Mesothelial cell of epicardium (in vitro differentiated cells): ENCODE data around the gene ABLIM3. TPM values are rescaled to one million over a fixed set of nuclear protein-coding genes. Genes with fewer than 3 reads are reported as not detected.

Source experiments
- DNase-seq, 2 experiments: peaks; one replicate each; pipeline ENCODE4 v3.0.0; 2021; ENCODE audit warnings: low spot score in 2 of 2; ENCODE audit not compliant: unreplicated experiment in 2 of 2
- H3K27ac Mint-ChIP-seq: 2 replicates; pipeline ENCODE4 v1.8.0; 2021; ENCODE audit warnings: mixed read lengths
- H3K27me3 Mint-ChIP-seq: 2 replicates; pipeline ENCODE4 v1.8.0; 2021; ENCODE audit warnings: low read depth, mixed read lengths
- H3K36me3 Mint-ChIP-seq: 2 replicates; pipeline ENCODE4 v1.8.0; 2021; ENCODE audit warnings: mixed read lengths
- H3K4me1 Mint-ChIP-seq: 2 replicates; pipeline ENCODE4 v1.8.0; 2021; ENCODE audit warnings: mixed read lengths
- H3K4me3 Mint-ChIP-seq: 2 replicates; pipeline ENCODE4 v1.8.0; 2021; ENCODE audit warnings: mild to moderate bottlenecking, moderate library complexity, mixed read lengths
- H3K9me3 Mint-ChIP-seq: 2 replicates; pipeline ENCODE4 v1.8.0; 2021; ENCODE audit warnings: mixed read lengths
- total RNA-seq: library from RNA; stranded (reverse); gene quantifications from 3 replicates; pipeline ENCODE4 v1.2.1, GENCODE V29; 2021
- TF ChIP-seq, protein P1 (sequence below): fragments of 200-600 bp; sonication (generic); IDR thresholded peaks from one replicate; pipeline ENCODE4 v1.5.0; 2021; ENCODE audit warnings: antibody characterized with exemption; ENCODE audit not compliant: unreplicated experiment

Gene ABLIM3
- total RNA-seq, 1 donor from 2014 or later: 0.27 TPM

GRCh38 chr5:149304195-149305078, 163.1 kb downstream of the ABLIM3 start:
- Mint-ChIP-seq H3K4me1 (peaks cover 1% of the 10 kb centered on the region), H3K4me3 (no peak overlapping the region), H3K27ac (no peak overlapping the region), H3K9me3 (no peaks in the 10 kb centered on the region), H3K36me3 (no peaks in the 10 kb centered on the region), H3K27me3 (no peaks in the 10 kb centered on the region)
- TF ChIP-seq, protein P1, sequence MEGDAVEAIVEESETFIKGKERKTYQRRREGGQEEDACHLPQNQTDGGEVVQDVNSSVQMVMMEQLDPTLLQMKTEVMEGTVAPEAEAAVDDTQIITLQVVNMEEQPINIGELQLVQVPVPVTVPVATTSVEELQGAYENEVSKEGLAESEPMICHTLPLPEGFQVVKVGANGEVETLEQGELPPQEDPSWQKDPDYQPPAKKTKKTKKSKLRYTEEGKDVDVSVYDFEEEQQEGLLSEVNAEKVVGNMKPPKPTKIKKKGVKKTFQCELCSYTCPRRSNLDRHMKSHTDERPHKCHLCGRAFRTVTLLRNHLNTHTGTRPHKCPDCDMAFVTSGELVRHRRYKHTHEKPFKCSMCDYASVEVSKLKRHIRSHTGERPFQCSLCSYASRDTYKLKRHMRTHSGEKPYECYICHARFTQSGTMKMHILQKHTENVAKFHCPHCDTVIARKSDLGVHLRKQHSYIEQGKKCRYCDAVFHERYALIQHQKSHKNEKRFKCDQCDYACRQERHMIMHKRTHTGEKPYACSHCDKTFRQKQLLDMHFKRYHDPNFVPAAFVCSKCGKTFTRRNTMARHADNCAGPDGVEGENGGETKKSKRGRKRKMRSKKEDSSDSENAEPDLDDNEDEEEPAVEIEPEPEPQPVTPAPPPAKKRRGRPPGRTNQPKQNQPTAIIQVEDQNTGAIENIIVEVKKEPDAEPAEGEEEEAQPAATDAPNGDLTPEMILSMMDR: no peak
- DNase-seq: no peak

DNA sequence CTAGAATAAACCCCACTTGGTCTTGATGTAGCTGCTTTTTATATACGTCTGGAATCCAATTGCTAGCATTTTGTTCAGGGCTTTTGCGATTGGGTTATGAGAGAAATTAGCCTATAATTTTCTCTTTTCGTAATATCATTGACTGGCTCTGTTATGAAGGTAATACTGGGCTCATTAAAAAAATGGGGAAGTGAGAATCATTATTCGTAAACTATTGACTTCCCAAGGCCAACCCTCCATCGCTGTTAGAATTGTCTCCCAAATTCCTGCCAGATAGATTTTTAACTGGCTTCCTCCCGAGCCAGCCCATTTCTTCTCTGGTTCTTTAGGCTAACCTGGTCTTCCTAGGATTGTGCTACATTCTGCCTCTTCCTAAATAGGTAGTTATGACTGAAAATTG, 168.1 kb downstream of the ABLIM3 start:
- DNase-seq: no peak
- Mint-ChIP-seq H3K9me3 (no peaks in the 10 kb centered on the region), H3K27me3 (no peaks in the 10 kb centered on the region), H3K4me1 (peaks cover 5% of the 10 kb centered on the region), H3K36me3 (no peaks in the 10 kb centered on the region), H3K27ac (no peak overlapping the region), H3K4me3 (no peak overlapping the region)
- TF ChIP-seq, protein P1: no peak

Other genes with a start within 250 kb of the ABLIM3 start
- gene SH3TC2, start 78.4 kb upstream of the ABLIM3 start, total RNA-seq: 5.2 to 6.8 TPM (median 5.6 TPM) in 3 replicates
- gene AFAP1L1, start 130.4 kb downstream of the ABLIM3 start, total RNA-seq: 0.22 to 0.63 TPM (median 0.36 TPM) in 3 replicates
- 13.9 to 15.4 TPM (median 14.9 TPM) in 3 replicates for gene GRPEL2, start 204.0 kb downstream of the ABLIM3 start, total RNA-seq
- gene PCYOX1L, start 216.6 kb downstream of the ABLIM3 start, total RNA-seq: 23.2 to 23.6 TPM (median 23.5 TPM) in 3 replicates
- gene IL17B, start 237.8 kb downstream of the ABLIM3 start, total RNA-seq: 0.34 TPM in 1 of 3 replicates, not detected in the others